Caco-2 (cell line): ENCODE measurements around the gene TMEM87A. TPM values are rescaled to one million over a fixed set of nuclear protein-coding genes. Genes with fewer than 3 reads are reported as not detected.

Experiments used
- BruUV-seq: library from RNA; stranded (reverse); fragments of 400-500 nt; replicated peaks from 2 replicates; lab custom pipeline; 2021; lab: Mats Ljungman, UMichigan
- CTCF ChIA-PET: fragments of 300-600 bp; sonication (Branson Sonifier 250); formaldehyde crosslinking; loops from one replicate; lab custom pipeline; 2022; ENCODE audit warnings: antibody characterized with exemption; lab: Charles Lee
- POLR2A ChIA-PET: fragments of 300-600 bp; sonication (Branson Sonifier 250); formaldehyde crosslinking; loops from one replicate; lab custom pipeline; 2022; ENCODE audit warnings: antibody characterized with exemption; lab: Charles Lee
- DNase-seq, 2 experiments: peaks; one replicate each; pipeline versions ENCODE4 v3.0.0 to v3.0.0-alpha.2; 2020 to 2022
- H3K27me3 ChIP-seq: replicated peaks from 2 replicates; pipeline ENCODE4 v1.6.0; 2011; ENCODE audit warnings: low read length; ENCODE audit not compliant: control insufficient read depth, insufficient read depth
- H3K36me3 ChIP-seq: 2 replicates; pipeline ENCODE4 v1.5.1; 2011; ENCODE audit warnings: low read length; ENCODE audit not compliant: control insufficient read depth, insufficient read depth
- H3K4me1 ChIP-seq: fragments of 250-450 bp; sonication (Bioruptor Pico); 2 replicates; pipeline ENCODE4 v1.5.1; 2020; ENCODE audit warnings: mild to moderate bottlenecking
- H3K4me3 ChIP-seq: 2 replicates; pipeline ENCODE4 v1.5.1; 2011; ENCODE audit warnings: low read depth, mild to moderate bottlenecking, control low read depth, low read length
- H3K9me3 ChIP-seq: fragments of 250-450 bp; sonication (Bioruptor Pico); 2 replicates; pipeline ENCODE4 v1.5.1; 2020; ENCODE audit warnings: mild to moderate bottlenecking, moderate library complexity
- H3K27ac Mint-ChIP-seq: one replicate; pipeline ENCODE4 v1.8.0; 2022; ENCODE audit warnings: mixed read lengths; ENCODE audit not compliant: unreplicated experiment
- H3K27me3 Mint-ChIP-seq: one replicate; pipeline ENCODE4 v1.8.0; 2022; ENCODE audit warnings: mixed read lengths; ENCODE audit not compliant: insufficient read depth, unreplicated experiment
- H3K36me3 Mint-ChIP-seq: one replicate; pipeline ENCODE4 v1.8.0; 2022; ENCODE audit warnings: mild to moderate bottlenecking, mixed read lengths; ENCODE audit not compliant: insufficient read depth, unreplicated experiment
- H3K4me1 Mint-ChIP-seq: one replicate; pipeline ENCODE4 v1.8.0; 2022; ENCODE audit warnings: low read depth, mixed read lengths; ENCODE audit not compliant: unreplicated experiment
- H3K4me3 Mint-ChIP-seq: one replicate; pipeline ENCODE4 v1.8.0; 2022; ENCODE audit warnings: mild to moderate bottlenecking, moderate library complexity, mixed read lengths; ENCODE audit not compliant: unreplicated experiment
- H3K9me3 Mint-ChIP-seq: one replicate; pipeline ENCODE4 v1.8.0; 2022; ENCODE audit warnings: mixed read lengths; ENCODE audit not compliant: unreplicated experiment
- intact Hi-C: fragments of 100-400 bp; cut with micrococcal nuclease; formaldehyde crosslinking; loops from one replicate; pipeline ENCODE4 v1.10.0; 2022; ENCODE audit not compliant: unreplicated experiment
- total RNA-seq: library from RNA; stranded (reverse); gene quantifications from 2 replicates; pipeline ENCODE4 v1.2.3, GENCODE V29; 2022
- TF ChIP-seq, protein P1 (sequence below), 2 experiments: fragments of 200-600 bp in 1 of 2; IDR thresholded peaks; 1 replicate in 1 of 2; 2 replicates in 1 of 2; pipeline versions ENCODE4 v1.5.1 to v1.8.0; 2011 to 2022; ENCODE audit warnings: antibody characterized with exemption in 1 of 2, control low read depth in 1 of 2, inconsistent platforms in 1 of 2, low read depth in 1 of 2, low read length in 1 of 2, mild to moderate bottlenecking in 1 of 2, moderate library complexity in 1 of 2; ENCODE audit not compliant: insufficient read depth in 1 of 2, severe bottlenecking in 1 of 2, unreplicated experiment in 1 of 2

The TMEM87A gene
- total RNA-seq, 1 experiment from 2014 or later: 38.4 TPM

DNA sequence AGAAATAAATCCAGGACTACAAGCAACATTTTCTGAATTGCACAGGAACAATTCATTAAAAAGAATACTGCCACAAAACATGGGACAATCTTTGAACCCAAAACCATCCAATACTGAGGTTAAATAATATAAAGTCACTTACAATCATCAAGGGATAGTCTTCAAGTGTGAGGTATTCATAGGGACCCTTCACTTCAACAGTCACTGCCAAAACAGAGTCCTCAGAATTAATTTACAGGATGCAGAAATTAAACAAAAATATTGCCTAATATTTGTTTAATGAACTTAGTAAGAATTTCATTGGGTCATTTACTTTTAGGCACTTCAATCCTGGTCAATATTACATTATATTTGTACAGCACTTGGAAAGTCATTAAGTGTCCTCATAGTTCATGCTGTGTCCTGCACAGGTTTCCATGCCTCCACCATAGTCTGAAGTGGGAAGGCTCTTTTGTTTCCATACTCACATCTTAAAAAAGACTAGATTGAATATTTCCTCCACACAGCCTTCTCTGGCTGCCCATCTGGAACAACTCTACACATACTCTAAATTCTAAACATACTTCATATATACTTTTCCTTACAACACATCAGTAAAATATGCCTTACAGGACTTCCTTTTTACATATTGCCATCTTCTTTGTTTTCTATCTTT, 33.6 kb downstream of the TMEM87A start:
- no peaks in the 10 kb centered on the region for H3K9me3 Mint-ChIP-seq
- H3K4me1 ChIP-seq: no peaks in the 10 kb centered on the region
- no peak for DNase-seq
- H3K27ac Mint-ChIP-seq: no peak overlapping the region
- peaks cover 1% of the 10 kb centered on the region; the same call in 1 of the 2 replicates for H3K36me3 ChIP-seq
- BruUV-seq: no TSS peak
- no peaks in the 10 kb centered on the region for H3K27me3 Mint-ChIP-seq
- H3K4me3 Mint-ChIP-seq: no peak overlapping the region
- H3K9me3 ChIP-seq: no peaks in the 10 kb centered on the region
- no peaks in the 10 kb centered on the region for H3K27me3 ChIP-seq
- ChIA-PET POLR2A (no interaction called here), CTCF (no interaction called here)
- H3K4me1 Mint-ChIP-seq: no peaks in the 10 kb centered on the region
- H3K36me3 Mint-ChIP-seq: peaks cover 29% of the 10 kb centered on the region
- intact Hi-C loops: no loop called here
- TF ChIP-seq, protein P1, sequence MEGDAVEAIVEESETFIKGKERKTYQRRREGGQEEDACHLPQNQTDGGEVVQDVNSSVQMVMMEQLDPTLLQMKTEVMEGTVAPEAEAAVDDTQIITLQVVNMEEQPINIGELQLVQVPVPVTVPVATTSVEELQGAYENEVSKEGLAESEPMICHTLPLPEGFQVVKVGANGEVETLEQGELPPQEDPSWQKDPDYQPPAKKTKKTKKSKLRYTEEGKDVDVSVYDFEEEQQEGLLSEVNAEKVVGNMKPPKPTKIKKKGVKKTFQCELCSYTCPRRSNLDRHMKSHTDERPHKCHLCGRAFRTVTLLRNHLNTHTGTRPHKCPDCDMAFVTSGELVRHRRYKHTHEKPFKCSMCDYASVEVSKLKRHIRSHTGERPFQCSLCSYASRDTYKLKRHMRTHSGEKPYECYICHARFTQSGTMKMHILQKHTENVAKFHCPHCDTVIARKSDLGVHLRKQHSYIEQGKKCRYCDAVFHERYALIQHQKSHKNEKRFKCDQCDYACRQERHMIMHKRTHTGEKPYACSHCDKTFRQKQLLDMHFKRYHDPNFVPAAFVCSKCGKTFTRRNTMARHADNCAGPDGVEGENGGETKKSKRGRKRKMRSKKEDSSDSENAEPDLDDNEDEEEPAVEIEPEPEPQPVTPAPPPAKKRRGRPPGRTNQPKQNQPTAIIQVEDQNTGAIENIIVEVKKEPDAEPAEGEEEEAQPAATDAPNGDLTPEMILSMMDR (IDR thresholded peaks at IDR 0.05; ENCODE audit: insufficient read depth in 1 of 2, low read depth in 1 of 2, low read length in 1 of 2, severe bottlenecking in 1 of 2, unreplicated experiment in 1 of 2): no peak
- no peak overlapping the region for H3K4me3 ChIP-seq

DNA sequence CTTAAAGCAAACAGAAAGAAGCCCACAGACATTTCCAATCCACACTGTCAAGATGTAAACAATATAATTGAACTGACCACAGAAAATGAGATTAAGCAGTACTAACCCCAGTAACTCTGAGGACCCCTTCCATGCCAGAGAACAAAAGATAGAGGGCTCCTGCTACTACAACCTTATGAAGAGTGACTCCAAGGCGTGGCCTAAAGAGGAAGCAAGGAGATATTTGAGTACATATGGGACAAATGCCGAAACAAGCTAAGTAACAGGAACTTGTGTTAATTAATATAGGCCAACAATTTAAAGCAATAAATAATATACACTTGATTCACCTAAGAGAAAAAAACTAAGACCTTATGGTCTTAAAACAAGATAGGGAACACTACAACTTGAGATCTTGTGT, 40.1 kb downstream of the TMEM87A start:
- POLR2A ChIA-PET: no interaction called here
- intact Hi-C loops: no loop called here
- Mint-ChIP-seq H3K27ac (no peak overlapping the region), H3K4me3 (no peak overlapping the region), H3K9me3 (no peaks in the 10 kb centered on the region), H3K4me1 (no peaks in the 10 kb centered on the region), H3K36me3 (peaks cover 33% of the 10 kb centered on the region), H3K27me3 (no peaks in the 10 kb centered on the region)
- Histone ChIP-seq H3K4me1 (no peaks in the 10 kb centered on the region), H3K4me3 (no peak overlapping the region), H3K27me3 (no peaks in the 10 kb centered on the region), H3K36me3 (peaks cover 1% of the 10 kb centered on the region; the same call in 1 of the 2 replicates), H3K9me3 (no peaks in the 10 kb centered on the region)
- BruUV-seq: no TSS peak
- CTCF ChIA-PET: no interaction called here
- no peak for DNase-seq
- TF ChIP-seq, protein P1 (IDR thresholded peaks at IDR 0.05; ENCODE audit: insufficient read depth in 1 of 2, low read depth in 1 of 2, low read length in 1 of 2, severe bottlenecking in 1 of 2, unreplicated experiment in 1 of 2): no peak

DNA sequence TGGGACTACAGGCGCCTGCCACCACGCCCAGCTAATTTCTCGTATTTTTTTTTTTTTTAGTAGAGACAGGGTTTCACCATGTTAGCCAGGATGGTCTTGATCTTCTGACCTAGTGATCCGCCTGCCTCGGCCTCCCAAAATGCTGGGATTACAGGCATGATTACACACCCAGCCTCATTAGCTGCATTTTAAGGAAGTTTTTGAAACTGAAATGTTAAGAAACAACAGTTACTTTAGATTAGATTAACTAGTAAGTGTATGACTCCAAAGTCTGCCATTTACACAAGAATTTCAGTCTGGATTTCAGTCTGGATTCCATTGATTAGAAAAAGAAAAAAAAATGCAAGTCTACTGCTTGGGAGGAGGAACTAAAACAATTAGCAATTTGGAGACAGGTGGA, 40.6 kb downstream of the TMEM87A start:
- Mint-ChIP-seq H3K27ac (no peak overlapping the region), H3K36me3 (peaks cover 33% of the 10 kb centered on the region), H3K9me3 (no peaks in the 10 kb centered on the region), H3K27me3 (no peaks in the 10 kb centered on the region), H3K4me1 (no peaks in the 10 kb centered on the region), H3K4me3 (no peak overlapping the region)
- ChIA-PET CTCF (no interaction called here), POLR2A (no interaction called here)
- no peak for DNase-seq
- no peak overlapping the region for H3K4me3 ChIP-seq
- TF ChIP-seq, protein P1 (IDR thresholded peaks at IDR 0.05; ENCODE audit: insufficient read depth in 1 of 2, low read depth in 1 of 2, low read length in 1 of 2, severe bottlenecking in 1 of 2, unreplicated experiment in 1 of 2): no peak
- no peaks in the 10 kb centered on the region for H3K9me3 ChIP-seq
- H3K27me3 ChIP-seq: no peaks in the 10 kb centered on the region
- no peaks in the 10 kb centered on the region for H3K4me1 ChIP-seq
- intact Hi-C loops: no loop called here
- BruUV-seq: no TSS peak
- peaks cover 1% of the 10 kb centered on the region; the same call in 1 of the 2 replicates for H3K36me3 ChIP-seq
